Skeletal muscle cell (primary cell): Measurements from ENCODE around the gene SYNPO.

Experiments
- DNase-seq: peaks from one replicate; pipeline ENCODE4 v3.0.0-alpha.2; 2010; ENCODE audit warnings: low read depth
- H3K4me3 ChIP-seq: 2 replicates; pipeline ENCODE4 v1.5.1; 2011; ENCODE audit warnings: low read depth, mild to moderate bottlenecking, control low read depth, low read length, moderate library complexity

The SYNPO gene

DNA sequence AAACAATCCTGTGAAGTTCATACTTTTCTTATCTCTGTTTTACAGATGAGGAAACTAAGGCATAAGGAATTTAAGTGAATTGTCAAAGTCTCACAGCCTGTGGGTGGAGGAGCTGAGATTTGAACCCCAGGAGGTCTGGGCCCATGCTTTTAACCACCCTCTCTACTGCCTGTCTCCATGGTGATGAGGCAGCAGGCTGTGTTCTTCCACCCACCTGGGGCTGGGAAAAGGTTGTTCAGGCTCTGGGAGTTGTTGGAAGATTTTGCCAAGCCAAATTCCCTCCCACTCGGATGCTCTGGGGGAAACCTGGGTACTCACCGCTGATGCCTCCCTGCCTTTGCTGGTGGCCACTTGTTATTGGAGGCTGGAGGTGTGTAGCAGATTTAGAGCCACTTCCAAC is 18.3 kb upstream of the SYNPO start:
- no peak overlapping the region for H3K4me3 ChIP-seq
- DNase-seq, result no peak

DNA sequence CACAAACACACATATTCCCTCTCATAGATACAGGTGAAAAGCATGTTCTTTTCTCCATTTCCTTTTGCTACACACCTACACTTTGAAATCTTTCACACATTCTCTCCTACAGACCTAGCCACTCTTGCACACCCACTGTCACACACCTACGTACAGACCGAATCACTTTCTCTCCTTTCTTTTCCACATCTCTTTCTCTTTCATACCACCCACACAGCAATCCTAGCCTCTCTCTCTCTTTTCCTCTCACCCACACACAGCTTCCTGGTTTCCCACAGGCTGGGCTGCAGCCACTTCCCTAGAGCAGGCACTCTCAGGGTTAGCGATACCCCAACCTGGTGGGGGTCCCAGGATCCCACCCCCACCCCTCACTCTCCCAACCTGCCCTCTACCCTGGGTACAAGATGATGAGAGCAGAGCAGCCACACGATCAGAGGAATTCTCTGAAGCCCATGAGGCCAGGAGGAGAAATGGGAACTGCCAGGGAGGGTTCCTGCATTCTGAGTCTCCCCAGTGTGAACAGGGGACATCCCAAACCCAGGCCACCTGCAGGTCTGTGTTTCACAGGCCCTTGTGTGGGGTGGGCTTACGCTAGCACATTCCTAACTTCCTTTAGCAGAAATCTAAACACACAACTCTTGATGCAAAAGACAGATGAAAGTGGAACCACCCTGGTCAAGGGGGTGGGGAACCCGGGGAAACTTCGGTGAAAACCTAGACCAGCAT is 17.1 kb upstream of the SYNPO start:
- no peak overlapping the region for H3K4me3 ChIP-seq
- no peak for DNase-seq

DNA sequence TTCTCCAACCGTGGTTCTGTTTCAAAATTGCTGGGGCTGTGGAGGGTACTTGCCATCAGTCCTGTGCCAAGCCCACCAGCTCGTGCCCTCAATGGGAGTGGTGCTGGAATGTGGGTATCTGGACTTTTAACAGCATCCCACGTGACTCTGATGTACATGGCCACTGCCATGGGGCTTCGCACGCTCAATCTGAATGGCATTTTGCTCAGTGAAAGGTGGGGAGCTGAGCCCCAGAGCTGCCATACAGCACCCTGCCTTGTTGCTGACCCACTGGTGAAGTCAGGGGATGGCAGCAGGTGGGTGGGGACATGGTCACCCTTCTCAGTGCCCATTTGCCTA is 16.6 kb upstream of the SYNPO start:
- H3K4me3 ChIP-seq, result no peak overlapping the region
- DNase-seq, result no peak

DNA sequence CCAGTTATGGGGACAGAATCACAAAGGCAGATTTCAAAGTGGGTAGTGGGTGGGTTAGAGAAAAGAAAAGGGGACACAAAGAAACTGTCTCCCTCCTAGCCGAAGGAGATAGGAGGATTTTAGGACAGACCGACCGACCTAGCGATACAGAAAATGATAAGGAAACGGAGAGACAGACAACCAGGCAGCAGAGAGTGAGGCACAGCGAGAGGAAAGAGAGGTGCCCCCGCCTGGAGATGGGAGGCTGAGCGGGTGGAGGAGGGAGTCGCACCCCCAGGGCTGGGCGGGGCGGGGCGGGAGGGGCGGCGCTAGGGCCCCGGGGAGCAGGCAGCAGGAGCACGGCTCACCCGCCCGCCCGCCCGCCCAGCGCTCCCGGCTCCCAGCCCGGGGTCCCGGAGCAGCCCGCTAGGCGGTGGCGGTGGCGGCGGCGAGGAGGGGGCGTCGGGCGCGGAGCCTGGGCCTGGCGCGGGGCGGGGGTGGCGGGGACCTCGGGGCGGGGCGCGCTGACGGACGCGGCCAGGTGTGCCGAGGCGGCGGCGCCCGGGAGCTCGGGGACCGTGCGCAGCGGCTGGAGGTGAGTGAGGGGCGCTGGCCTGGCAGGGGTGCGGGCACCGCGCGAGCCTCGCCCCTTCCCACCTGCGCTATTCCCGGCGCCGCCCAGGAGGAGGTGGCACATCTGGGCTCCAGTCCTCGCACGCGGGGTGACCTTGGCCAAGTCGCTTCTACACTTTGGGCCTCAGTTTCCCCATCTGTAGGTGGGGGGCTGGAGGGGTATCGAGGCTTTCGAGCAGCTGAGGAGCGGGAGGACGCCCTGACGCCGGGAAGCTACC is 15.9 kb upstream of the SYNPO start:
- DNase-seq, result no peak
- peak overlapping the region; percentile 57 for H3K4me3 ChIP-seq

DNA sequence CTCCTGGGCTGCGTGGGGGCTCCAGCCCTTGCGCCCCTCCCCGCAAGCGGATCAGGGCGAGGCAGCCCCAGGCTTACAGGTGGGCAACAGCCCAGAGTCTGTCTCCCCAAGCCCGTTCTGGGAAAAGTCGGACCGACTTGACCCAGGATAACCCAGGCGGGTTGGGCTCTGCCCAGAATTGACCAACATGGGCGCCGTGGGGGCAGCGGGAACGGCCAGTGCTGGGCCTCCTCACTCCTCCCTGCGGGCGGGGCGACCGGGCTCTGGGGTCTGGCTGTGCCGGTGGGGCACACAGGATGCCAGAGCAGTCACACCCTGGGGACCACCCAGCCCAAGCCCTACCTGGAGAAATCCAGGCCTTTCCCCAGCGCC is 15.3 kb upstream of the SYNPO start:
- no peak for DNase-seq
- H3K4me3 ChIP-seq, result peak overlapping the region; percentile 57

DNA sequence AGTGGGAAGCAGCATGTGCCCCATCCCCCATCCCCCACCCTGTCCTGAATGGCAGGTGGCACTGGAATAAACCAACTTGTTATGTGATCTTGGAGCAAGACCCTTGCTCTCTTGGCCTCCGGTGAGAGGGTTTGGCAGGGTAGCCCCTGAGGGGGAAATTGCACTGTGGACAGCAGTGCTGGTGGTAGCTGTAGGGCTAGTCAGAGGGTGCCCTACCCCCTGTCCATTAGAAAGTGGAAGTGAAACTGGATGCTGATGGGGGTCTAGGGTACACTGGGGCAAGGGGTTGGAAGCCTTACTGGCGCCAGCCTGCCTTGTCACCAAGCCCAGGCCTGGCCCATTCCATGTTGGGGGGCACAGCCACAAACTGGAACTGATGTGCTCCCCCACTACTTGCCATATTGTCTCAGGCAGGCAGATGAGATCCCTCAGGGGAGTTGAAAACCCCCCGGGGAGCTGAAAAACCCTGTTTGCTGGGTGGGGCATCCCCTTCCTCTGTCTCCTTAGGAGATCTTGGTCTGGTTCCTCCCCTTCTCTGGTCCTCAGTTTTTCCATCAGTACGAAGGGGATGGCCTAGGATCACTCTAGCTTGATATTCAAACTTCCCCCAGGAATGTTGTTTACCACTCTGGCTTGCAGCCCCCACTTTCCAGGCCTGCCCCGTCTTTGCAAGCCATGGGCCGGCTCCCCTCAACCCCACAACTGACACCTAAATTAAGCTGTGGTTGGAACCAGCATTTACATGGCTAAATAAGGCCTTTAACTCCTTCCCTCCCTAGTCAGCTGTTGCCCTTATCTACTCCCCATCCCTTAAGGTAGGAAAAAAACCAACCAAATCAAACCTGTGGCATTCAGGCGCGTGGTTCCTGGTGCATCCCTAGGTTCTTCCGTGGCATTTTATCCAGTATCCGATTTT is 14.4 kb upstream of the SYNPO start:
- H3K4me3 ChIP-seq, result no peak overlapping the region
- DNase-seq, result no peak

DNA sequence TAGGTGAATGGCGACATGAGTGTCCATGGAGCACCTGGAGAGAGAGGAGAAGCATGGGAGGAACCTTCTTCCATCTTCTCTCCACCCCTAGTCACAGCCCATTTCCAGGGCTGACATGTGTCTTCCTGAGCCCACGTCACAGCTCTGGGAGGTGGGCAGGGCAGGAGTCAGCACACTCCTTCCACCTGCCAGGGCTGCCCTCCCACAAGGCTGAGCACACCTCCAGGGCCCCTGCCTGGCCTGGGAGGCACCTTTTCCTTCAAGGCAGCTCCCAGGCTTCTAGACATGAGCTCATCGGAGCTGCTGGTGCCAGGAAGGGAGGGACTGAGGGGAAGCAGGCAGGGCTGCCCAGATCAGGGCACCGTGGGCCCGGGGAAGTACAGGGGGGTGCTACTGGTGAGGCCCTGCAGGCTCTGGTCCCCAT is 13.6 kb upstream of the SYNPO start:
- DNase-seq, result no peak
- H3K4me3 ChIP-seq, result no peak overlapping the region

DNA sequence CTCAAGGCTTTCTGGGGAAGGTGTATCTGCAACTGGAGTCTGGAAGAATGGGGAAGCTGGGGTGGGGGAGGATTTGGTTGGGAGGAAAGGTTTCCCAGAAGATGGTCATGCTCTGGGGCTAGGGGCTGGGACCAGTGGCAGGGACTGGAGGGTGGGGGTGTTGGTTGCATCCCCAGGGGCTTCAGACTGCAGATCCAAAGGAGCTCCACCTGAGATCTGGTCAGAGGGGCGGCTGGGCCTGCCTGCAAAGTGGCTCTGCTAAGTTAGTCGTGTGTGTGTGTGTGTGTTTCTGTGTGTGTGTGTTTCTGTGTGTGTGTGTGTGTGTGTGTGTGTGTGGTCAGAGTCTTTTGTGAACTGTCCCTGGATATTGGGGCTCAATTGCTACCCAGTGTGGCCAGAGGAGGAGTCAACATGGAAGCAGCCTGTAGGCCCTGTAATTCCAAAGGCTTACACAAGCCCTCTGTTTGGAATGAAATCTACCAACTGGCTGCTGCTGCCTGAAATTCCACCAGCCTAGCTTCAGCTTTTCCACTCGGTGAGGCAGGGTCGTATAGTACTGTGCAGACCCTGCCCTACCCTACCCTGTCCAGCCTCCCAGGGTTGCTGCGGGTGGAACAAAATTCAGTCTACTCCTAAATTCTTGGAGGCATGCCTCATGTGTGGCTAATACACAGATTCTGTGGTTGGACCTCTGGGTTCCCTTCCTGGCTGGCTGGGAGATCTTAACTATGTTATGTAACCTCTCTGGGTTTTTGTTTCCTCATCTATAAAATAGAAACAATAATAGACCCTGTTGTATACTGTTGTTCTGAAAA is 12.5 kb upstream of the SYNPO start:
- no peak for DNase-seq
- no peak overlapping the region for H3K4me3 ChIP-seq

DNA sequence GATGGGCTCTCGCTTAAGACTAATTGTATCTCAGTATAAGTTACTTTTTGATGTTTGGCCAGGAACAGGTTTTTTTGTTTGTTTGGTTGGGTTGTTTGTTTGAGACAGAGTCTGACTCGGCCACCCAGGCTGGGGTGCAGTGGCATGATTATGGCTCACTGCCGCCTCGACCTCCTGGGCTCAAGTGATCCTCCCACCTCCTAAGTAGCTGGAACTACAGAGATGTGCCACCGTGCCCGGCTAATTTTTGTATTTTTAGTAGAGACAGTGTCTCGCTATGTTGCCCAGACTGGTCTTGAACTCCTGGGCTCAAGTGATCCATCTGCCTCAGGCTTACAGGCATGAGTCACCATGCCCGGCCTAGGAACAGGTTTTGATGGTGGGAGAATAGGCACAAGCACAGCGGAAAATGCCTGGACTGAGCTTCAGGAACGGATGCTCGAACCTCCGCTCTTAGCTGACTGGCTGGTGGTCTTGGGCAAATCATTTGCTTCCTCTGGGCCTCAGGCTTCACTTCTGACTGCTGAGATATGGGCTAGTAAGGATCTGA is 11.4 kb upstream of the SYNPO start:
- H3K4me3 ChIP-seq, result no peak overlapping the region
- no peak for DNase-seq

DNA sequence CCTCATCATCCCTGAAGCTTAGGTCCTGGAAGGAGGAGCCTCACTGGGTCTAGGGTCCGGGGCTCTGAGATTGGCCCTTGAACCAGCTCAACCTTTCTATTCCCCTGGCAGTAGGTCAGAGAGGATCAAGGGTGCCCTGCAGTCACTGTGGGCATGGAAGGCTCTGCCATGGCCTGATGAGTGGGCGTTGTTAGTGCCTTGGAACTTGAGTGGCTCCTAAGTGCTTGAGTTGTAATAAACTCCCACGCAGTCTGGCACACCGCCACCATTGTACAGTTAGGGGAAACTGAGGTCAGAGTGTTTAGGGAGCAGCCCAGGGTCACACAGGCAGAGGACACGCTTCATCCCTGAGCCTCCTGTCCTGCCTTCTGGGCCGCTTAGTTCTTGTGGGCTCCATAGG is 10.4 kb upstream of the SYNPO start:
- DNase-seq, result no peak
- no peak overlapping the region for H3K4me3 ChIP-seq

DNA sequence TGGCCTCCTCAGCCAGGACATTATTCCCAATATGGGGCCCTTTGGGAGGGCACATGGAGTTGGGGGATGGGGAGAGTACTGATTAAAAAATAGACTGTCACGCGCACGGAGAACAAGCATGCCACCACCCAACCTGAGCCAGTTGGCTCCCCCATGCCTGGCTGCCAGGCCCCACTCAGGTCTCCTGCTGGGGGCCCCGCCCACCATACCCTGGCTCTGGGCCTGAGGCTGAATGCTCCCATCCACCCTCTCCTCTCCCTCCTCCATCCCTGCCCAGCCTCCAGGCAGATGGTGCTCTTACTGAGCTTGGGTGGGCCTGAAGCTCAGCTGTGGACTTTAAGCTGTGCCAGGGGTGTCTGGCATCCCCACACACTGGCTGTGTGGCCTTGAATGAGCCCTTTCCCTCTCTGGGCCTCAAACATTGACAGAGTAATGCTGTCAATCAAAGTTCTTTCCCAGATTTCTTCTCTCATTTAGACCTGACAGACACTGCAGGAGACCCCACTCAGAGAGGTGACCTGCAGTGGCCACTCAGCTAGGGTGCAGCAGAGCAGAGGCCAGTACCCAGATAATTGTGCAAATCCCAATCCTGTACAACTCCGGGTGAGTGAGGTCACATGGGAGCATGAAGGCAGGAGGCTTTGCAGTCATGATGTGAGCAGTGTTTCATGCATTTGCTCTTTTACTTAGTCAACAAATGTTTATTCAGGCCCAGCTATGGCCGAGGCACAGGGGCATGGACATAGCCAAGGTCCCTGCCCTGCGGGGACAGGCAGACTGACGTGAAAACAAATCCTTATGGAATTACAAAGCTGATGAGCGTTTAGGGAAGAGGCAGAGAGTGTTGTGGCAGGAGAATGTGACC is 9.8 kb upstream of the SYNPO start:
- no peak overlapping the region for H3K4me3 ChIP-seq
- DNase-seq, result no peak

DNA sequence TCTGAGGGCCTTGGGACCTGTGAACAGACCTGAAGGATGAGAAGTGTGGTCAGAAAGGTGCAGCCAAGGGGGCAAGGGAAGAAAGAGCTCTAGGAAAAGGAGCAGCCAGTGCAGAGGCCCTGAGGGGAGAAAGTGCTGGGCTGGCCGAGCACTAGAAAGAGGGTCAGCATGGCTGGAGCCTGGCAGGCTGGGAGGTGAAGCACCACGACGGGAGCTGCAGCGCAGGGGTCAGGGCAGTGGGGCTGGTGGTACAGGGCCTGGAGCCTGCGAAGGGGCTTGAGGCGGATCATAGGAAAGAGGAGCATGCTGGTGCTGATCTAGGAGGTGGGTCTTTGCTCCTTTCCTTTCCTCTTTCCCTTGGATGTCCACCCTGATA is 9.1 kb upstream of the SYNPO start:
- no peak overlapping the region for H3K4me3 ChIP-seq
- DNase-seq, result no peak

DNA sequence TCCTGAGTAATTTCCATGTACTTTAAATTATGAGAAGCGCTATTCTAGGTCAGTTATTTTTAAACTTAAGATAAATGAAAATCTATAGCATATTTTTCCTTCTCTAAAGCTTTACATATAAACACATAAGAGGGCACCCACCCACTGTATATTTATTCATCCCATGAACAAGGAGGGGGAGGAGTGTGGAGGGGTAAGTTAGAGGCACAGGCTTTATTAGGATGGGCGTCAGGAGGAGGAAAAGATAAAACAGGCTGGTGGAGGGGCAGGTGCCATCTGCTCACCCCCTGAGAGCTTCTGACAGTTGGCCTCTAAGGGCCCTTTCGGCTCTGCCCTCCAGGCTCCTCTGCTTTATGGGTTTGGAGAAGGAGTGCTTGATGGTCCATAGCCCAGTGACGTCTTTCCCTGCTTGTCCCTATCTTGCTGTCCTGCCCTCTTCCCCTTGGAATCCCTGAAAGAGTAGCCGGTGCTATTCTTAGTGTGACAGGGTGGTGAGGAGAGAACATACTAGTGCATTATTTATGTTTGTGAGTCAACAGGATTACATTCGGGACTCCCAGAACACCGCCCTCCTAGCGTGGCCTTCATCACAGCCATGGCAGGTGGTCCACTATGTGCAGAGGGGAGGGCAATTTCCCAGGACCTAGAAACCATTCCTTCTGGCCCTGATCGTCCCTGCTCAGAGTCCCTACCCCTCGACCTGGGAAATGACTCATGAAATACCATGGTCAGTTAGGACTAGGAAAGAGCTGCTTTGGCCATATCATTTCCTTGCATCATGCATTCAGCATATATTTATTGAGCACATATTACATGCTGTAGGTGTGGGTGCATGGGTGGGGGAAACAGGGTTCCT is 7.9 kb upstream of the SYNPO start:
- H3K4me3 ChIP-seq, result no peak overlapping the region
- peak; percentile 39 for DNase-seq

DNA sequence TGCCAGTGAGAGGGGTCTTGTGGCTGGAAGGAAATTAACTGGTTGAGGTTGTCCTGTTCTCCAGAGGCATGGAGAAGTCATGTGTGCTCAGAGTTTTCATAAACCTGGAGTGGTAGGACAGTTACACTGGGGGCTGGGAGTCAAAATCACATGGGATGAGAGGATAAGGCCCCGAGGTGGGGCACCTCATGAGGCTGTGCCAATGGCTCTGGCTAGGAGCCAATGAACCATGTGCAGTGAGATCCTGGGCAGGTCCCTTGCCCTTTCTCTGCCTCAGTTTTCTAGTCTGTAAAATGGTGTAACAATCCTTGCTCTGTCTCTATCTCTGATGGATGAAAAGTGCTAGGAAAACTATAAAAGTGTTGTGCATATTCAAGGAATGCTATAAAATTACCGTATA is 7.0 kb upstream of the SYNPO start:
- DNase-seq, result no peak
- no peak overlapping the region for H3K4me3 ChIP-seq

DNA sequence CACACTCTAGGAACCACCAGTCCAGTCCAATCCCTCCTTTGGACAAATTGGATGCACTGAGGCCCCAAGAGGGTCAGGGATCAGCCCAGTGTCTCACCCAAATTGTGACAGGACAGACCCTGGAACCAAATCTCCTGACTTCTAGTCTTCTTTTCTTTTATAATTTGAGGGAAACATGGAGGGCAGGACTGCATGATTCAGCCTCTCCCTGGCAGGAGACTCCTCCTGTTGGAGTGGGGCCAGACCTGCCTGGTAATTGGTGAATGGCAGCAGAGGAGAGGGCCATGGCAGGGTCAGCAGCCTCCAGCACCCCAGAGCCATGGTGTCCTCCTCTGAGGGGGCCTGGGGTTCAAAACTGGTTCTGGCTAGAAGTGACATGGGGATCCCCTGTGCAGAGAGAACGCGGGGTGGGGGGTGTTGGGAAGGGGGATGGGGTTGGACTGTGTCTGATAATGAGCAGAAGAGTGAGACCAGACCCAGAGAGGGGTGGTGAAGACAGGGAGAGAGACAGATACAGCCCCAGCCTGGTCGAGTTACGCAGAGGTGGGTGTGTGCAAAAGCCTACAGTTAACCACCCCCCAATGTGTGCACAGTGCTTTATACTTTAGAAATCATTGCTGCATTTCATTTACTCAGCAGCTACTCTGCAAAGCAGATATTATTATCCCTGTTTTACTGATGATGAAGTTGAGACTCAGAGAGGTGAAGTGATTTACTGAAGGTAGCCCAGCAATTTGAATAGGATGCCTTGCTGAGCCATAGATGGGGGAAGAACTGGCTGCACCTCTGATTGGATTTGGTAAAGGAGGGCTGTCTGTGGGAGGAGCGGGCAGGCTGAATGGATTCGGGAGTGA is 3.8 kb upstream of the SYNPO start:
- no peak overlapping the region for H3K4me3 ChIP-seq
- no peak for DNase-seq

DNA sequence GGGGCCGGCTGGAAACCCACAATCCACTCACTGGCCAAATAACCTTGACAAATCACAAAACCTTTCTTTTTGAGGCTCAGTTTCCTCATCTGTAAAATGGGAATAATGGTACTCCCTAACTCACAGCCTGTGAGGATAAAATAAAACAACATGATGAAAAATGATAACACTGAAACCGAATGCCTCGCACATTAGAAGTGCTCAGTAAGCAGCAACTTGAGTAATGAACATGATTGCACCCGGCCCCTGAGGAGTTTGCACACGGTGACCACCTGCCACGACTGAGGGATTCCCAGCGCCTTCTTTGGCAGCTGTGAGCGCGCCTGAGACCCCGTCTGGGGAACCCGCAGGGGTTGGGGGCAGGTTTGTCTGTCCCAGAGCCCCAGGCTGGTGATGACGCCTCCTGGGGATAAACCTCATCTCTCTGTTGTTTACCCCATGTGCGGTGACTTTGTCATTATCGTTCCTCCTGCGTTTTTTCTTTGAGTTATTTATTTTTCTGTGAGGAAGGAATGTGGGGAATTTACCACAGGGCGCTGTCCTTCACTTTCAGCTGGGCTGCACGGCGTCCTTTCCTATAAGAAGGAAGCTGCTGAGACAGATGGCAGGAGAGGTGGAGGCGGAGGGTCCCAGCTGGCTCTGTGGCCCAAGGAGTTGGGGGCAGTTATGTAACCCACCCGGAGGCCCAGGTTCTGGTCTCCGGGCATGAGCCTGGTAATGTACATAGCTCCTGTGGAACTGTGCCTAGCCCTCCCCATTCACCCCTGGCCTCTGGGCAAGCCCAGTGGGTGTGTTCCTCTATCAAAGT is 3.0 kb upstream of the SYNPO start:
- DNase-seq, result peak; percentile 54
- no peak overlapping the region for H3K4me3 ChIP-seq
